Adipocyte (in vitro differentiated cells): ENCODE data around the gene PCYT2.

ENCODE experiments used
- DNase-seq: peaks from one replicate; pipeline ENCODE4 v3.0.0-alpha.2; 2015; ENCODE audit warnings: low read depth
- H3K27me3 ChIP-seq: replicated peaks from 2 replicates; pipeline ENCODE4 v1.7.0; 2013; ENCODE audit warnings: mild to moderate bottlenecking, low read length, moderate library complexity; ENCODE audit not compliant: control insufficient read depth, insufficient read depth
- H3K36me3 ChIP-seq: 2 replicates; pipeline ENCODE4 v1.7.0; 2013; ENCODE audit warnings: low read length, mild to moderate bottlenecking, moderate library complexity; ENCODE audit not compliant: control insufficient read depth, insufficient read depth, severe bottlenecking
- H3K4me1 ChIP-seq: 2 replicates; pipeline ENCODE4 v1.7.0; 2013; ENCODE audit warnings: mild to moderate bottlenecking, low read length, moderate library complexity; ENCODE audit not compliant: control insufficient read depth, insufficient read depth
- H3K4me3 ChIP-seq: 2 replicates; pipeline ENCODE4 v1.7.0; 2013; ENCODE audit warnings: mild to moderate bottlenecking, low read length, moderate library complexity
- H3K9ac ChIP-seq: 2 replicates; pipeline ENCODE4 v1.7.0; 2013; ENCODE audit warnings: mild to moderate bottlenecking, low read length, moderate library complexity
- H3K9me3 ChIP-seq: 2 replicates; pipeline ENCODE4 v1.7.0; 2013; ENCODE audit warnings: mild to moderate bottlenecking, low read length, moderate library complexity; ENCODE audit not compliant: control insufficient read depth

PCYT2 gene

GRCh38 chr17:81869221-81870130 is 41.7 kb downstream of the PCYT2 start:
- H3K9ac ChIP-seq: peak overlapping the region; percentile 92
- peak overlapping the region; percentile 87 for H3K4me3 ChIP-seq
- no peaks in the 10 kb centered on the region for H3K9me3 ChIP-seq
- peak; percentile 59 for DNase-seq
- peaks cover 24% of the 10 kb centered on the region for H3K4me1 ChIP-seq
- no peaks in the 10 kb centered on the region for H3K27me3 ChIP-seq
- peaks cover 22% of the 10 kb centered on the region for H3K36me3 ChIP-seq

GRCh38 chr17:81868674-81869220 is 42.5 kb downstream of the PCYT2 start:
- Histone ChIP-seq H3K4me1 (peaks cover 29% of the 10 kb centered on the region), H3K27me3 (no peaks in the 10 kb centered on the region), H3K9me3 (no peaks in the 10 kb centered on the region), H3K9ac (peak overlapping the region; percentile 92), H3K36me3 (peaks cover 29% of the 10 kb centered on the region), H3K4me3 (peak overlapping the region; percentile 87)
- peak; percentile 80 for DNase-seq

DNA sequence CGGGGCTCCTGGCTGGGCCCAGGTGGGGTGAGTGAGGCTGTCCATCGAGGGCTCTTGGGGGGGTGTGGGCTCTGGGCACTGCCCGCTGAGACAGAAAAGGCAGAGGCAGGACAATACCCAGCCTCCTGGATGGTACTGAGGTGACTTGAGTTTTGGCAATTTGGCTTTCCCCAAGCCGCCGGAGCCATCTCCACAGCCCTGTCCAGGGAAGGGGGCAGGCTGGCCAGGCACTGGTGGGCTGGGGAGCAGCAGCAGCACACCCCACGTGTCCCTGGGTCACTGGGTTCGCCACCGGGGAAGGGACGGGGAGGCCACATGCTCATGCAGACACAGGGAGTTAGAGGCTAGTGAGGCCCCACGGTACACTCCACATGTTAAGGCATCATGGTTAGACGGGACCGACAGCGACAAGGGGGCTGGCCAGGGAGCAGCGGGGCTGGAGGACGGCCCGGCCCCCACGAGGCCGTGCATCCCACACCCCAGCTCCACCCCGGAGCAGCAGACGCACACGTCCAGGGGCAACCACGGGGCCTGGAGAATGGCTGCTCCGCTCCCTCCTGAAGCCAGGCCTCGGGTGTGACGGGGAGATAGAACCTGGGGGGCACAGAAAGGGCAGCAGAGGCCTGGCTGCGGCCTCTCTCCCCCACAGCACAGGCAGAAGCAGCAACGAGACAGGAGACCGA is 43.1 kb downstream of the PCYT2 start:
- H3K27me3 ChIP-seq: no peaks in the 10 kb centered on the region
- peaks cover 35% of the 10 kb centered on the region for H3K4me1 ChIP-seq
- H3K9ac ChIP-seq: peak overlapping the region; percentile 49
- H3K4me3 ChIP-seq: no peak overlapping the region
- H3K36me3 ChIP-seq: peaks cover 32% of the 10 kb centered on the region
- no peaks in the 10 kb centered on the region for H3K9me3 ChIP-seq
- peak; percentile 24 for DNase-seq

GRCh38 chr17:81867170-81867990 is 43.8 kb downstream of the PCYT2 start:
- DNase-seq: peak; percentile 51
- no peaks in the 10 kb centered on the region for H3K9me3 ChIP-seq
- peak overlapping the region; percentile 49 for H3K9ac ChIP-seq
- no peaks in the 10 kb centered on the region for H3K27me3 ChIP-seq
- H3K4me1 ChIP-seq: peaks cover 34% of the 10 kb centered on the region
- no peak overlapping the region for H3K4me3 ChIP-seq
- H3K36me3 ChIP-seq: peaks cover 32% of the 10 kb centered on the region

- no peak overlapping the region for H3K4me3 ChIP-seq
- peaks cover 36% of the 10 kb centered on the region for H3K4me1 ChIP-seq
- no peak for DNase-seq
- H3K9ac ChIP-seq: peak overlapping the region; percentile 49
- H3K36me3 ChIP-seq: peaks cover 32% of the 10 kb centered on the region
- no peaks in the 10 kb centered on the region for H3K9me3 ChIP-seq
- H3K27me3 ChIP-seq: no peaks in the 10 kb centered on the region
These were observed 44.6 kb downstream of the PCYT2 start for GRCh38 chr17:81866440-81867169.

GRCh38 chr17:81865733-81866439 is 45.3 kb downstream of the PCYT2 start:
- Histone ChIP-seq H3K9me3 (no peaks in the 10 kb centered on the region), H3K27me3 (no peaks in the 10 kb centered on the region), H3K36me3 (peaks cover 32% of the 10 kb centered on the region), H3K4me3 (no peak overlapping the region), H3K4me1 (peaks cover 36% of the 10 kb centered on the region), H3K9ac (peak overlapping the region; percentile 49)
- DNase-seq: no peak

DNA sequence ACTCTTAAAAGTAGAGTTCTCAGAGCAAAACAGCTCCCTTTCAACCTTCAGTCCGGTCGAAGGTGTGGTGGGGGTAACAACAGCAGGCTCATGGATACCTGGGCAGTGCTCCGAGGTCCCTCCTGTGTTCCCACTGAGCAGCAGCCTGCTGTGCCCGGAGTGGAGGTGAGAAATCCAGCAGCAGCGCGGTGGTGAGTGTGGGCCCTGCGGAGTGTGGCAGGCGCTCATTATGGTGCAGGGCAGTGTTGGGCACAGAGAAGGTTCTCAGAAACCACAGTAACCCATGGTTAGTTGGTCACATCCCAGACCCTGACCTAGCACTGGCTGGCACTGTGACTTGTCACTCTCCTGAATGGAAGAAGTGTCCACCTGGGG is 45.9 kb downstream of the PCYT2 start:
- H3K36me3 ChIP-seq: peaks cover 32% of the 10 kb centered on the region
- DNase-seq: no peak
- peaks cover 36% of the 10 kb centered on the region for H3K4me1 ChIP-seq

DNA sequence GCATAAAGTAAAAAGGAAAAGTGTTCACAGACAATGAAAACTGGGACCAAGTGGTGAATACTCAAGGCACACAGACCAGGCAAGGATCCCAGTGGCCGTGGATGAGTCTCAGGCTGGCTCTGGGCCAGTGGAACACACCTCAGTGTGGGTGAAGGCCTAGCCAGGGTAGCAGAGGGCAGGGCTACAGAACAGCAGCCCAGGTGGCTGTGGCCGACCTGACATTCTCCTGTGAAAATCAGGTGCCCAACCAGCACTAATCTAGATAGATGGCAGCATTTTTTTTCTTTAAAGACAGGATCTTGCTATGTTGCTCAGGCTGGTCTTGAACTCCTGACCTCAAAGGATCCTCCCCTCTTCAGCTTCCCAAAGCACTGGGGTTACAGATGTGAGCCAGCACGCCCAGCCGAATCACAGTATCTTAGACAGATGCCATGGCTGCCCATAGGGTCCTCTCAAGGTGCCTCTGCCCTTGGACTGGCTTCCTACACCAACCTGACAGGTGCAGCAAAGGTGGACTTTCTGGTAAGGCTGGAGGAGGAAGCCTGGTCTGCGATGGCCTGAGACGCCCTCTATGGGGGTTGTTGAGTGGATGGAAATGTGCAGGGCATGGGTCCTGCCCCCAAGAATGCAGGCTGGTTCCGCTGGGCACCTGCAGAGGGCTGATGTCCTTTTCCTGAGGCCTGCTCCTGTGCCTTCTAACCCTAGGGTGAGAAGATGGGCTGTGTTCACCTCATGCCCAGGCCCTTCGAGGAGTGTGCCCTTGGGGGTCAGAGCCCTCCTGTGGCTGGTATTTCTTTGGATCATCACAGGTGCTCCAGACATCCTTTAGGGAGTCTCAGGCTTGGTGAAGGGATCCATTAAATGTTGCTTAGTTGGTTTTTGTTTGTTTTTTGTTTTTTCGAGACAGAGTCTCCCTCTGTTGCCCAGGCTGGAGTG is 47.1 kb downstream of the PCYT2 start:
- H3K4me3 ChIP-seq: no peak overlapping the region
- H3K9ac ChIP-seq: peak overlapping the region; percentile 43
- peaks cover 31% of the 10 kb centered on the region for H3K4me1 ChIP-seq
- H3K36me3 ChIP-seq: peaks cover 24% of the 10 kb centered on the region
- no peak for DNase-seq
- no peaks in the 10 kb centered on the region for H3K9me3 ChIP-seq
- no peaks in the 10 kb centered on the region for H3K27me3 ChIP-seq

More for the DNA sequence above, 45.9 kb downstream of the PCYT2 start:
- Histone ChIP-seq H3K27me3 (no peaks in the 10 kb centered on the region), H3K9me3 (no peaks in the 10 kb centered on the region), H3K9ac (no peak overlapping the region), H3K4me3 (no peak overlapping the region)

- no peaks in the 10 kb centered on the region for H3K9me3 ChIP-seq
- peaks cover 23% of the 10 kb centered on the region for H3K36me3 ChIP-seq
- DNase-seq: no peak
- H3K27me3 ChIP-seq: no peaks in the 10 kb centered on the region
- H3K9ac ChIP-seq: peak overlapping the region; percentile 43
- H3K4me3 ChIP-seq: no peak overlapping the region
- peaks cover 37% of the 10 kb centered on the region for H3K4me1 ChIP-seq
These were observed 48.0 kb downstream of the PCYT2 start for GRCh38 chr17:81863123-81863675.
